IPS-11a (cell line): ENCODE measurements around the gene TMC6.
"Not testable (repeated sequence)": the region's sequence is repeated elsewhere in the genome, so short reads cannot be mapped to it uniquely, and the experiment has no call there.

Experiments
- H3K4me3 ChIP-seq: one replicate; pipeline ENCODE4 v1.5.1; 2013; ENCODE audit warnings: low read depth, low read length, control low read depth

The TMC6 gene

DNA sequence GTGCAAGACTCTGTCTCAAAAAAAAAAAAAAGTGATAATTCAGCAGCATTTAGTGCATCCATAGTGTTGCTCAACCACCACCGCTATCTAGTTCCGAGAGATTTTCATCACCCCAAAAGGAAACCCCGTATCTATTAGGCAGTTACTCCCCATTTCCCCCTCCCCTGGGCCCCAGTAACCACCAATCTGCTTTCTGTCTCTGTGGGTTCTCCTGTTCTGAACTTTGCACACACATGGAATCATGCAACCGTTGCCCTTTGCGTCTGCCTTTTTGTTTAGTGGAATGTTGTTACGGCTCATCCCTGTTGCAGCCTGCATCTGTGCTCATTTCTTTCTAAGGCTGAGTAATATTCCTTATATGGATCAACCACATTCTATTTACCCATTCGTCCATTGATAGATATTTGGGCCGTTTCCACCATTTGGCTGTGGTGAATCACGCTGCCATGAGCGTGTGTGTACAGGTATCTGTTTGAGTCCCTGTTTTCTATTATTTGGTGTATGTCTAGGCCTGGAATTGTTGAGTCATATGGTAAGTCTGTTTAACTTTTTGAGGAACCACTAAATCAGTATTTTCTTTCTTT, 31.1 kb upstream of the TMC6 start:
- H3K4me3 ChIP-seq: no peak overlapping the region

DNA sequence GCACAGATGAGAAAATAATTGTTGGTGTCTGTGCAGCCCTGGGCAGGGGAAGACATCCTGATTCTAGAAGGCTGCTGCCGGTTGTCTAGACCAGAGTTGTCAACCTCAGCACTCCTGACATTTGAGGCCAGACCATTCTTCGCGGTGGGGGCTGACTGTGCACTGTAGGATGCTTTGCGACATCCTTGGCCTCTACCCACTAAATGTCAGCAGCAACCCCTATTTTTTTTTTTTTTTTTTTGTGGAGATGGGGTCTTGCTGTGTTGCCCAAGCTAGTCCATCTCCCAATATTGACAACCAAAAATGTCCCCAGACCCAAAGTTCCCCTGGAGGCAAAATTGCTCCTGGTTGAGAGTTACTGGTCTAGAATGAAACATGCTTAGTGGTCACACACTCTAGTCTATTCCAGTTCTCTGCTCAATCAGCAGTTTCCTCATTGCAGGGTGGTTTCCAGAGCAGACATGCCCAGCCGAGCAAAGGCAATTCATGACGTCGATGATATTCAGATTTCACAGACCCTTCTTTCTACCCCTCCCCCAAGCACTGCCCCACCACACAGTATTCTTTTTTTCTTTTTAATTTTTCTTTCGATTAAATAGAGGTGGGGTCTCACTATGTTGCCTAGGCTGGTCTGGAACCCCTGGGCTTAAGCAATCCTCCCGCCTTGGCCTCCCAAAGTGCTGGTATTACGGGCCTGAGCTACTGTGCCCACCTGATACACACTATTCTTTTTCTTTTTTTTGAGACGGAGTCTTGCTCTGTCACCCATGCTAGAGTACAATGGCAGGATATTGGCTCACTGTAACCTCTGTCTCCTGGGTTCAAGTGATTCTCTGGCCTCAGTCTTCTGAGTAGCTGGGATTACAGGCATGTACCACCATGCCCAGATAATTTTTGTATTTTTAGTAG, 26.6 kb upstream of the TMC6 start:
- H3K4me3 ChIP-seq: no peak overlapping the region

GRCh38 chr17:78151514-78152008, 23.0 kb upstream of the TMC6 start:
- H3K4me3 ChIP-seq: no peak overlapping the region

DNA sequence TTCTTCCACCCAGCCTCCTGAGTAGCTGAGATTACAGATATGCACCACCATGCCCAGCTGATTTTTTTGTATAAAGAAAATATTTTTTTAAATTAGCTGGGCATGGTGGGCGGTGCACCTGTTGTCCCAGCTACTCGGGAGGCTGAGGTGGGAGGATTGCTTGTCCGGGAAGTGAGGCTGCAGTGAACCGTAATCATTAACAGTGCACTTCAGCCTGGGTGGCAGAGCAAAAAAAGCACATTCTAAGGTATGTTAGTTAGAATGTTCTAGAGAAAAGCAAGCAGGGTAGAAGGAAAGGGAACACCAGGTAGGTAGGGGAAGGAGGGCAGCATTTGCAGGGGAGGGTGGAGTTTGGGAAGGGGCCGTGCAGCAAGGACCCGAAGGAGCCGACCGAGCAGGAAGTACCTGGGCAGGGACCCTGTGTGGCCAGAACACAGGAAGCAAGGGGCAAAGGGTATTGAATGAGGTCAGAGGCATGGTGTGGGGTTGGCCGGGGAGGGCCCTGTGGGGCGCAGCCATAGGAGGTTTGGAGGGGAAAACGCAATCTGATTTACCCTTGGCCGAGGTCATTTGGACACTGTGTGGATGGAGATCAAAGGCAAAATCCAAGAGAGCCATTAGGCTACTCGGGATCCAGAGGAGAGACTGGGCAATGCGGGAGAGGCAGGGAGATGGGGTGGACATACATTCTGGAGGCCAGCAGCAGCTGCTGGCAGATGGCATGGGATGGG, 19.9 kb upstream of the TMC6 start:
- H3K4me3 ChIP-seq: no peak overlapping the region

DNA sequence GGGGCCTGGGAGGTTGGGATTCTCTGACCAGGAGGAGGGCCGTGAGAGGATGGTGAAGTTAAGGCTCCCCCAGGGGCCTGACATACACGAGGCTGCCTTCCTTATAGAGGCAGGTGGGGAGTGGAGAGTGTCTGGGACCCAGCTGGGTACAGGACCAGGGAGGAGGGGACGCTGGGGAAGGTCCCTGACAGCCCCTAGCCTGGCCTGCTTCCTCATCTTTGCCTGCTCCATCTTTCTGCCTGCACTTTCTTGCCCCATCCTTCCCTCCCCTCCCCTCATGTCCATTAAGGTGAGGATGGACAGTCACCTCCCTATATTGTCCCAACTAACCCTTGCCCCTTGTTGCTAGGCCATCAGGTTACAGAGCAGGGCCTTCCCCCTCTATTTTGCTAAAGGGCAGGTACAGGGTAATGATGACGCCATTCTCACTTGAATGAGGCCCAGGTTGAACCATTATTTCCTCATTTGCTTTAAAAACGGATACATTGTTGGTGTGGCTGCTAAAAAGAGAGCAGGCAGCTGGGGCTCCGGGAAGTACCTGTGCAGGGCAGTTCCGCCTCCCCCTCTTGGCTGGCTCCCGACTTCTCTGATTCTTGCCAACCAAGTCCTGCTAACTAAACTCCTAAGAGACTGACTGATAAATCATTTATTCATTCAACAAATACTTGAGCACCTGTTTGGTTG, 18.9 kb upstream of the TMC6 start:
- H3K4me3 ChIP-seq: no peak overlapping the region

DNA sequence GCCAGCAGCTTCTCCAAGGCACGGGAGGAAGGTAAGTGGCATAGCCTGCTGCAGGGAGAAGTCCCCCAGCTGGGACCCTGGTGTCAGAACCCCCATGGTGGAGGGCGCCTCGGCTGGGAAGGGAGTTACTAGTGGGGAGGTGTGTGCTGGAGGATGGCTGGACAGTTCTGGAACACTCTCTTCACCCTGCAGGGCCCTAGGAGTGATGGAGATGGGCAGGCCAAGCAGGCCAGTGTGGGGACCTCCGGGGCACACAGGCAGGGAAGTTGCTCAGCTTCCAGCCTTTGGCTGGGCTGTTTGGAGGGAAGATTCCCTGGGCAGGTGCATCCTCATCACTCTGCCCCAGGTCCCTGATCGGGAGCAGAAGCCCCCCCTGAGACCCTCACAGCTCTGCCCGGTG, 18.3 kb upstream of the TMC6 start:
- no peak overlapping the region for H3K4me3 ChIP-seq

DNA sequence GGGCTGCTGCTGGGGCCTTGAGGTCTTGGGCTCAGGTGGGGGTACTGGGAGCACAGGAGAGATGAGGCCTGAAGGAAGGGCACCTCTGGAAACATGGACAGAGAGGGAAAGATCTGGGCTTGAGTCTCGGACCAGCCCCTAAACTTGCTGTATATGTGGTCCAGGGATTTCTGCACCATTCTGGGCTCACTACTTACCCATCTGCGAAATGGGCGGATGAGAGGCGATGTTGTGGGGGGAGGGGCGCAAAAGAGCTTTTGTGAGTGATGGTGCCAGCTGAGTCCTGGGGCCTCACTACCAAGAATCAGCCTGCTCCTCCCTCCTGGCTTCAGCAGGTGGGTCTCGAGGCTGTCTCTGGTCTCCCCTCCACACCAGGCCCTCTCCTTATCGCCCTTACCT, 17.9 kb upstream of the TMC6 start:
- no peak overlapping the region for H3K4me3 ChIP-seq

- no peak overlapping the region for H3K4me3 ChIP-seq
These were observed 16.4 kb upstream of the TMC6 start for GRCh38 chr17:78144736-78145641.

GRCh38 chr17:78144147-78144719, 15.7 kb upstream of the TMC6 start:
- no peak overlapping the region for H3K4me3 ChIP-seq

DNA sequence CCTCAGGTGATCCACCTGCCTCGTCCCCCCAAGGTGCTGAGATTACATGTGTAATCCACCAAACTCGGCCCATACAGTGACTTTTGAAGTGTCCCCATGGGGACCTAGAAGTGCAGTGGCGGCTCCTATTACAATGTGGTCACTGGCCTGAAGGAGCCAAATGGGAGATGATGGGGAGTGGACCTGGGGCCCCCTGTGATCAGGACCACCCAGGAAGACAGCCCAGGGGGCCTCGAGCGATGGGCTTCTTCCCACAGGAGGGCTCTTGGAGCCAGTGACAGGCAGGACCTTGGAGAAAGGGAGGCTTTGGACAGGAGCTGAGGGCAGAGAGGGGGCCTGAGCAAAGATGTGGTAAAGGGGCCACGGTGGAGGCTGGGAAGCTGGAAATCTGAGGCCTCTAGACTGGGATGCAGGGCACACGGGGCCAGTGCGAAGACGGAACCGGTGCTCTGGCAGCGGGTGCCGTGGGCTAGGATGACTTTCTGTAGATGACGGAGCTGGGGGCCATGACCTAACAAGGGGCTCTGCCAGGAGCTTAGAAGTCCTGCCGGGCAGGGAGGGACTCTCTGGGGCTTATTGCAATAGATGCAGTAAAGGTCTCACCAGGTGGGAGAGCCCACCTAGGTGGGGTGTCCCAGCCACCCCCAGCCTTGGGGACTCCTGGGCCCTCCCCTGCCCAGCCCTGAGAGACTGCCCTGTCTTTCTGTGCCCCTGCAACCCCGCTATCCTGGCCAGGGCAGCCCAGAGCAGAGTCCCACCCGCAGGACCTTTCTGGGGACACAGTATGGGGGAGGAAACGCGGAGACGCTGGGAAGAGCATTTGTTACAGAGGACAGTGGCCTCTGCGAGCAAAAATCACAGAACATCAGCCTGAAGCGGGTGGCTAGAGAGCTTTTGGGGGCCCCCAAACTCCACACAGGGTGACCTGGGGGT, 14.9 kb upstream of the TMC6 start:
- H3K4me3 ChIP-seq: no peak overlapping the region

DNA sequence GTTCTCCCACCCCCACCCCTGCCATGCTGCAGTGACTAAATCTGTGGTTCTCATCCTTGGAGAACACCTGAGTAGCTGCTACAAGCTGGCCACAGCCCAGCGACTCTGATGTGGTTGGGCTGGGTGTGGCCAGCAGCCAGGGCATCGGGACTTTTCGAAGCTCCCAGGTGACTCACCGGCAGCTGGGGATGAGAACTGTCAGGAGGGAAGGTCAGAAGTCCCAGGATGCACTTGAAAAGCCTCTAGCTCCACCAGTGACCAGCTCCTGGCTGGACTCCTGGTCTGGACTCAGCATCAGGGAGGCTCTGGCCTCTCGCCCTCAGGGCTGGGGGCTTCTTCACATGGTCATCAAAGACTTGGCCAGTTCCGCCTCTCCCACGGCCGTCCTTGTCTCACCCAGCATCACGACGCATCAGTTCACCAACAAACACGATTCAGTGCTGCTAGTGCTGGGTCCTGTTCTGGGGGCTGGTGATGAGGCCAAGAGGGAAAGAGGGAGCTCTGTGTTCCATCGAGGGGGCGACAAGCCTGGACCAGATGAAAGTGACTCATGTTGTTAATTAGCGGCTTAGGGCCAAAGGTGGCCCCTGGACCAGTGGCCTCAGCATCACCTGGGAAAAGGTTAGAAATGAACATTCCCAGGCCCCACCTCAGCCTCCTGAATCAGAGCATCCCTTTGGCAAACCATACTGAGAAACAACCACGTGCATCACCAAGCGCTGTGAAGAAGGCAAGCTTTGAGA, 13.7 kb upstream of the TMC6 start:
- no peak overlapping the region for H3K4me3 ChIP-seq

DNA sequence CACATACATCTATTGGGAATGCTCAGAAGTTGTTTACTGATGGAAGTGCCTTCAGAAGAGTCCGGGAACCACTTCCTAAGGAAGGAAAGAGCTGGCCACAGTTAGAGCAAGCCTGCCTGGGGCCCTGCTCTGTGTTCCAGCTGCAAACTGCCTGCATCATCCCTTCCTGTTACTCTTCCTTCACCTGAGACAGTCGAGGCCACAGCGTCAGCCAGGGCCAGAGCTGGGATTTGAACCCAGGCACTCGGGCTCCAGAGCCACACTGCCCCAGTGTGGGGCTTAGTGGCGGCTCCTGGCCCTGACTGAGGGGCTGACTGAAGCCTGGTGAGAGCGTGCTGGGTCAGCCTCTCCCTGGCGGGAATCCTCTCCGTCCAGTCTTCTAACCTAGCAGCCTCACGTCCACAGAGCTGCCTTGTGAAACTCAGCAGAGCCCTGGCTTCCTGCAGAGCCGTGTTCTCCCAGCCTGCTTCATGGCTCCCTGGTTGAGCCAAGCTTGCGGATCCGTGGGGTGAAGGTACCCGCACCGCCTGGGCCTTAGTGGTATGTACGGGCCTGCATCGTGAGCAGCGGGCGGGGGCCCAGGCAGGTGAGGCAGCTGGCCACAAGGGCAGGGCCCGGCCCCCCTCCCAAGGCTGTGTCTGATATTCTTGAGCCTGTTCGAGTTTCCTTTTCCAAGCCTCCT, 13.0 kb upstream of the TMC6 start:
- no peak overlapping the region for H3K4me3 ChIP-seq

DNA sequence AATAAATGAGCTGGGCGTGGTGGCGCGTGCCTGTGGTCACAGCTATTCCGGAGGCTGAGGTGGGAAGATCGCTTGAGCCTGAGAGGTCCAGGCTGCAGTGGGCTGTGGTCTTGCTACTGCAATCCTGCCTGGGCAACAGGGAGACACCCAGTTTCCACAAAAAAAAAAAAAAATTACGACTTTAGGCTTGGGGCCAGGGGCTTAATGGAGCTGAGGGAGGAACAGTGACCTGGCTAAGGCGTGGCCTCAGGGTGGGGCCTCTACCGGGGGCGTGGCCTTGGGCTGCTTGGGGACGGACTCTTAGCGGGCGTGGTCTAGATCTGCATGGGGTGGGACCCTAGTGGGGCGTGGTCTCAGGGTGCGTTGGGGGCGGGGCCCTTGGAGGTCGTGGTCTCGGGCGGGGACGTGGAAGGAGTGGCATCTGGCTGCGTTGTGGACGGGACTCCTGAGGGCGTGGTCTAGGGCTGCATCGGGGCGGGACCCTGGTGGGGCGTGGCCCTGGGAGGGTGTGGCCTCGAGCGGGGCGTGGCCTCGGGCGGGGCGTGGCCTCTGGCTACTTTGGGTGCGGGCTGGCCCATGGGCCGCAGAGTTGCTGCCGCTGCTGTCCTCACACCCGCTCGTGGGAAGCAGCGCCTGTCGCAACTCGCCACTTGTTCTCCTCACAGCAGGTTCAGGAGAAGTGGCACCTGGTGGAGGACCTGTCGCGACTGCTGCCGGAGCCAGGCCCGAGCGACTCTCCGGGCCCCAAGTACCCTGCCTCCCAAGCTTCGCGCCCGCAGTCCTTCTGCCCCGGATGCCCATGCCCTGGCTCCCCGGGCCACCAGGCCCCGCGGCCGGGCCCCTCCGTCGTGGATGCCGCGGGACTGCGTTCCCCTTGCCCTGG, 11.9 kb upstream of the TMC6 start:
- H3K4me3 ChIP-seq: no peak overlapping the region

- H3K4me3 ChIP-seq: not testable (repeated sequence)
These were observed 11.3 kb upstream of the TMC6 start for GRCh38 chr17:78139861-78140168.

DNA sequence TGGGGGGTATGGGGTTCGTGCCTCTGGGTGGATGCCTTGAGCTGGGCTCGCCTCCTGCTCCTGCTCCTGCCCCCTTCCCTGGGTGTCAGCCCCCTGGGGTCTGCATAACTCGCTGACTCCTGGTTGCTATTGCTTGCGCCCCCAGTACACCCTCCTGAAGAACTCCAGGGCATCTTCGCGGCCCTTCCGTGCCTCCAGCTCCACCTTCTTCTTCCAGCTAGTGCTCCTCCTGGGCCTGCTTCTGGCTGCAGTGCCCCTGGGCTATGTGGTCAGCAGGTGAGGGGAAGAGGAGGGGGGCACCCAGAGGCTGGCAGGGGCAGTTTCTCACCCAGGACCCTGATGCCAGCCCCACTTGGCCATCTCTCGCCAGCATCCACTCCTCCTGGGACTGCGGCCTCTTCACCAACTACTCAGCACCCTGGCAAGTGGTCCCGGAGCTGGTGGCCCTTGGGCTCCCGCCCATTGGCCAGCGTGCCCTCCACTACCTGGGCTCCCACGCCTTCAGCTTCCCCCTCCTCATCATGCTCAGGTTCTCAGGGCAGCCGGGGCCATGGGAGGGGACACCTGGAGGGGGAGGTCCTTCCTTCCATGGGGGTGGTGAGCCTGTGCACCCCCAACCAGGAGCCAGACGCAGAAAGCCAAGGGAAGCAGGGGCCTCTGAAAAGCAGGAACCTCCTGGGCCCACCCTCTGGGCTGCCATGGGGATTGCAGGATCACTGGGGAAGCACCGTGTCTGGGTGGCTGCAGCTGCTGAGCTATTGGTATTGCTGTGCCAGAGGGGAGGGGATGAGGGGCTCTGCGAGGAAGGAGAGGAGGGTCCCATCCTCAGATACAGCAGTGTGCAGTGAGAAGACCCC, 9.9 kb upstream of the TMC6 start:
- H3K4me3 ChIP-seq: no peak overlapping the region
